Activated CD4-positive, alpha-beta T cell treated with anti-CD3 and anti-CD28 coated beads, Interleukin-2, amount 10 ng/mL, durations not matched to agents 24 days and 14 days (primary cell): Measurements from ENCODE around the gene SLC7A5. TPM values are rescaled to one million over a fixed set of nuclear protein-coding genes. Genes with fewer than 3 reads are reported as not detected.
A peak's percentile ranks its signal among the peaks of the same experiment; 100 is the strongest.
"Not testable (repeated sequence)": the region's sequence is repeated elsewhere in the genome, so short reads cannot be mapped to it uniquely, and the experiment has no call there.

Experiments used
- DNase-seq: peaks from one replicate; pipeline ENCODE4 v3.0.0; 2022
- H3K27ac Mint-ChIP-seq: one replicate; pipeline ENCODE4 v1.8.0; 2022; ENCODE audit warnings: mild to moderate bottlenecking, mixed read lengths
- H3K27me3 Mint-ChIP-seq: one replicate; pipeline ENCODE4 v1.8.0; 2022; ENCODE audit warnings: mixed read lengths
- H3K36me3 Mint-ChIP-seq: one replicate; pipeline ENCODE4 v1.8.0; 2022; ENCODE audit warnings: low read depth, mild to moderate bottlenecking, mixed read lengths
- H3K4me1 Mint-ChIP-seq: one replicate; pipeline ENCODE4 v1.8.0; 2021; ENCODE audit warnings: mixed read lengths
- H3K4me3 Mint-ChIP-seq: one replicate; pipeline ENCODE4 v1.8.0; 2022; ENCODE audit warnings: mild to moderate bottlenecking, moderate library complexity, mixed read lengths
- H3K9me3 Mint-ChIP-seq: one replicate; pipeline ENCODE4 v1.8.0; 2021; ENCODE audit warnings: mixed read lengths
- intact Hi-C: fragments of 100-400 bp; cut with micrococcal nuclease; formaldehyde crosslinking; loops from one replicate; pipeline ENCODE4 v1.15.1; 2023
- total RNA-seq: library from RNA; stranded (reverse); gene quantifications from 2 replicates; pipeline ENCODE4 v1.2.3, GENCODE V29; 2022

SLC7A5 gene
- total RNA-seq, 1 donor from 2014 or later, result 408 TPM

GRCh38 chr16:87816507-87817100 lies 52.7 kb downstream of the SLC7A5 start:
- Mint-ChIP-seq H3K36me3 (peaks cover 4% of the 10 kb centered on the region), H3K4me3 (no peak overlapping the region), H3K4me1 (peaks cover 4% of the 10 kb centered on the region), H3K9me3 (no peaks in the 10 kb centered on the region), H3K27ac (no peak overlapping the region), H3K27me3 (no peaks in the 10 kb centered on the region)
- intact Hi-C loops, result no loop called here
- DNase-seq, result no peak

- H3K27me3 Mint-ChIP-seq, result peaks cover 2% of the 10 kb centered on the region
These were observed 53.7 kb downstream of the SLC7A5 start for GRCh38 chr16:87815567-87815966.

GRCh38 chr16:87812200-87812656 lies 57.1 kb downstream of the SLC7A5 start:
- intact Hi-C loops, result no loop called here

More at GRCh38 chr16:87815567-87815966, 53.7 kb downstream of the SLC7A5 start:
- Mint-ChIP-seq H3K27ac (no peak overlapping the region), H3K36me3 (peaks cover 4% of the 10 kb centered on the region), H3K9me3 (no peaks in the 10 kb centered on the region), H3K4me3 (no peak overlapping the region), H3K4me1 (peaks cover 5% of the 10 kb centered on the region)
- intact Hi-C loops, result no loop called here
- no peak for DNase-seq

GRCh38 chr16:87811454-87811853 lies 57.9 kb downstream of the SLC7A5 start:
- intact Hi-C loops, H3K36me3 Mint-ChIP-seq, H3K27me3 Mint-ChIP-seq, H3K9me3 Mint-ChIP-seq, H3K27ac Mint-ChIP-seq, DNase-seq, H3K4me3 Mint-ChIP-seq: not testable (repeated sequence)
- peaks cover 28% of the 10 kb centered on the region for H3K4me1 Mint-ChIP-seq

More at GRCh38 chr16:87812200-87812656, 57.1 kb downstream of the SLC7A5 start:
- H3K4me3 Mint-ChIP-seq, result no peak overlapping the region
- peaks cover 2% of the 10 kb centered on the region for H3K27me3 Mint-ChIP-seq
- no peak for DNase-seq
- no peaks in the 10 kb centered on the region for H3K9me3 Mint-ChIP-seq
- H3K36me3 Mint-ChIP-seq, result no peaks in the 10 kb centered on the region
- H3K4me1 Mint-ChIP-seq, result peaks cover 20% of the 10 kb centered on the region
- no peak overlapping the region for H3K27ac Mint-ChIP-seq

- no peak overlapping the region for H3K27ac Mint-ChIP-seq
- no peak overlapping the region for H3K4me3 Mint-ChIP-seq
- DNase-seq, result no peak
These were observed 60.0 kb downstream of the SLC7A5 start for GRCh38 chr16:87809150-87809902.

GRCh38 chr16:87808108-87808507 lies 61.2 kb downstream of the SLC7A5 start:
- H3K27ac Mint-ChIP-seq, result no peak overlapping the region
- H3K4me3 Mint-ChIP-seq, result no peak overlapping the region
- no peak for DNase-seq
- peaks cover 2% of the 10 kb centered on the region for H3K27me3 Mint-ChIP-seq
- no peaks in the 10 kb centered on the region for H3K9me3 Mint-ChIP-seq
- peaks cover 32% of the 10 kb centered on the region for H3K4me1 Mint-ChIP-seq
- H3K36me3 Mint-ChIP-seq, result no peaks in the 10 kb centered on the region
- intact Hi-C loops, result no loop called here

More at GRCh38 chr16:87809150-87809902, 60.0 kb downstream of the SLC7A5 start:
- H3K27me3 Mint-ChIP-seq, result peaks cover 2% of the 10 kb centered on the region
- no peaks in the 10 kb centered on the region for H3K9me3 Mint-ChIP-seq
- intact Hi-C loops, result no loop called here
- no peaks in the 10 kb centered on the region for H3K36me3 Mint-ChIP-seq
- peaks cover 32% of the 10 kb centered on the region for H3K4me1 Mint-ChIP-seq

- Mint-ChIP-seq H3K27ac (peak overlapping the region; percentile 96), H3K9me3 (no peaks in the 10 kb centered on the region), H3K4me3 (peak overlapping the region; percentile 85), H3K27me3 (peaks cover 2% of the 10 kb centered on the region), H3K4me1 (peaks cover 32% of the 10 kb centered on the region), H3K36me3 (no peaks in the 10 kb centered on the region)
- intact Hi-C loops, result loop anchor here (1.0 to 2.0 kb wide), 3 partner anchors 22 to 64 kb away; no protein-coding TSS in a partner anchor
- DNase-seq, result peak; percentile 86
These were observed 62.4 kb downstream of the SLC7A5 start for GRCh38 chr16:87806641-87807546.

GRCh38 chr16:87806261-87806640 lies 63.1 kb downstream of the SLC7A5 start:
- H3K9me3 Mint-ChIP-seq, result no peaks in the 10 kb centered on the region
- intact Hi-C loops, result loop anchor here (1.0 to 2.0 kb wide), 3 partner anchors 23 to 65 kb away; no protein-coding TSS in a partner anchor
- H3K27me3 Mint-ChIP-seq, result peaks cover 2% of the 10 kb centered on the region
- H3K27ac Mint-ChIP-seq, result peak overlapping the region; percentile 96
- peaks cover 30% of the 10 kb centered on the region for H3K4me1 Mint-ChIP-seq
- peak overlapping the region; percentile 85 for H3K4me3 Mint-ChIP-seq
- H3K36me3 Mint-ChIP-seq, result no peaks in the 10 kb centered on the region
- DNase-seq, result no peak

GRCh38 chr16:87803385-87803784 lies 65.9 kb downstream of the SLC7A5 start:
- intact Hi-C loops, result no loop called here
- peaks cover 18% of the 10 kb centered on the region for H3K4me1 Mint-ChIP-seq
- DNase-seq, result no peak
- no peaks in the 10 kb centered on the region for H3K36me3 Mint-ChIP-seq
- H3K4me3 Mint-ChIP-seq, result no peak overlapping the region
- no peak overlapping the region for H3K27ac Mint-ChIP-seq
- H3K9me3 Mint-ChIP-seq, result no peaks in the 10 kb centered on the region
- no peaks in the 10 kb centered on the region for H3K27me3 Mint-ChIP-seq

GRCh38 chr16:87802670-87803069 lies 66.6 kb downstream of the SLC7A5 start:
- Mint-ChIP-seq H3K4me1 (peaks cover 16% of the 10 kb centered on the region), H3K9me3 (no peaks in the 10 kb centered on the region), H3K4me3 (no peak overlapping the region), H3K27ac (no peak overlapping the region), H3K27me3 (no peaks in the 10 kb centered on the region), H3K36me3 (no peaks in the 10 kb centered on the region)
- intact Hi-C loops, result no loop called here
- DNase-seq, result no peak

GRCh38 chr16:87801679-87802259 lies 67.5 kb downstream of the SLC7A5 start:
- DNase-seq, result no peak
- H3K9me3 Mint-ChIP-seq, result no peaks in the 10 kb centered on the region
- no peaks in the 10 kb centered on the region for H3K36me3 Mint-ChIP-seq
- no peak overlapping the region for H3K27ac Mint-ChIP-seq
- intact Hi-C loops, result no loop called here
- no peak overlapping the region for H3K4me3 Mint-ChIP-seq
- peaks cover 8% of the 10 kb centered on the region for H3K4me1 Mint-ChIP-seq
- H3K27me3 Mint-ChIP-seq, result no peaks in the 10 kb centered on the region

- DNase-seq, result no peak
- Mint-ChIP-seq H3K4me3 (no peak overlapping the region), H3K36me3 (no peaks in the 10 kb centered on the region), H3K4me1 (no peaks in the 10 kb centered on the region), H3K27ac (no peak overlapping the region), H3K9me3 (no peaks in the 10 kb centered on the region), H3K27me3 (no peaks in the 10 kb centered on the region)
- intact Hi-C loops, result no loop called here
These were observed 68.8 kb downstream of the SLC7A5 start for GRCh38 chr16:87800497-87800896.

- Mint-ChIP-seq H3K4me3 (no peak overlapping the region), H3K27me3 (no peaks in the 10 kb centered on the region), H3K4me1 (no peaks in the 10 kb centered on the region), H3K9me3 (no peaks in the 10 kb centered on the region), H3K27ac (no peak overlapping the region), H3K36me3 (no peaks in the 10 kb centered on the region)
- intact Hi-C loops, result no loop called here
- no peak for DNase-seq
These were observed 74.0 kb downstream of the SLC7A5 start for GRCh38 chr16:87795336-87795735.
